LNCaP clone FGC (cell line): ENCODE data around the gene RHOG.

Experiments
- DNase-seq: peaks from one replicate; pipeline ENCODE4 v3.0.0-alpha.2; 2011; ENCODE audit warnings: low read depth
- H3K4me3 ChIP-seq: 2 replicates; pipeline ENCODE4 v1.5.1; 2011; ENCODE audit warnings: mild to moderate bottlenecking, low read depth, low read length, control low read depth
- TF ChIP-seq, protein P1 (sequence below): IDR thresholded peaks from 2 replicates; pipeline ENCODE4 v1.5.1; 2012; ENCODE audit warnings: mild to moderate bottlenecking; ENCODE audit not compliant: control insufficient read depth, insufficient read depth; ENCODE audit errors: extremely low read depth

RHOG gene

DNA sequence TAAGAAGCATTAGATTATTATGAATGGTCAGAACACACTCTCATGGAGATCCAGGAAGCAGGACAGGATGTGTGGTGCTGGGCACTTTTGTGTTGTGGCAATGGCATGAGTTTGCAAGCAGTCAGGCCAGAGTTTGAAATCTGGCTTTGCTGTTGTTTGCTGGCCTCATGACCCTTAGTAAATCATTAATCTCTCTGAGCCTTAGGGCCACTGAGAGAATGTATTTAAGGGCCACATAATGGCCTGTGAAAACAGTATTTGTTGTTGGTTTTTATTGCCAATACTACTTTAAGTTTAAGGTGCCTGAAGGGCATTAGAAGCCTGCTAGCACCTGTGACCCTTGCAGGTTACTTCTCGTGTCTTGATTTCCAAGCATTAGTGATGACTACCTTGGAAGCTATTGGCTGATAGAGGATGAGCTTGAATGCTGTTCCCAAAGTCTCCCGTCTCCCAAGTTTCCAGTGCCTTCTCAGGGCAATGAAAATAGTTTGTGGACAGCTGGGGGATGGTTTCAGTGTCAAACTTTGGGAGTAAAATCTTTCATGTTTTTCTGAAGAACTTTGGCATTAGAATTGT lies 39.3 kb upstream of the RHOG start:
- TF ChIP-seq, protein P1, sequence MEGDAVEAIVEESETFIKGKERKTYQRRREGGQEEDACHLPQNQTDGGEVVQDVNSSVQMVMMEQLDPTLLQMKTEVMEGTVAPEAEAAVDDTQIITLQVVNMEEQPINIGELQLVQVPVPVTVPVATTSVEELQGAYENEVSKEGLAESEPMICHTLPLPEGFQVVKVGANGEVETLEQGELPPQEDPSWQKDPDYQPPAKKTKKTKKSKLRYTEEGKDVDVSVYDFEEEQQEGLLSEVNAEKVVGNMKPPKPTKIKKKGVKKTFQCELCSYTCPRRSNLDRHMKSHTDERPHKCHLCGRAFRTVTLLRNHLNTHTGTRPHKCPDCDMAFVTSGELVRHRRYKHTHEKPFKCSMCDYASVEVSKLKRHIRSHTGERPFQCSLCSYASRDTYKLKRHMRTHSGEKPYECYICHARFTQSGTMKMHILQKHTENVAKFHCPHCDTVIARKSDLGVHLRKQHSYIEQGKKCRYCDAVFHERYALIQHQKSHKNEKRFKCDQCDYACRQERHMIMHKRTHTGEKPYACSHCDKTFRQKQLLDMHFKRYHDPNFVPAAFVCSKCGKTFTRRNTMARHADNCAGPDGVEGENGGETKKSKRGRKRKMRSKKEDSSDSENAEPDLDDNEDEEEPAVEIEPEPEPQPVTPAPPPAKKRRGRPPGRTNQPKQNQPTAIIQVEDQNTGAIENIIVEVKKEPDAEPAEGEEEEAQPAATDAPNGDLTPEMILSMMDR: no peak
- H3K4me3 ChIP-seq: no peak overlapping the region
- DNase-seq: peak; percentile 79

DNA sequence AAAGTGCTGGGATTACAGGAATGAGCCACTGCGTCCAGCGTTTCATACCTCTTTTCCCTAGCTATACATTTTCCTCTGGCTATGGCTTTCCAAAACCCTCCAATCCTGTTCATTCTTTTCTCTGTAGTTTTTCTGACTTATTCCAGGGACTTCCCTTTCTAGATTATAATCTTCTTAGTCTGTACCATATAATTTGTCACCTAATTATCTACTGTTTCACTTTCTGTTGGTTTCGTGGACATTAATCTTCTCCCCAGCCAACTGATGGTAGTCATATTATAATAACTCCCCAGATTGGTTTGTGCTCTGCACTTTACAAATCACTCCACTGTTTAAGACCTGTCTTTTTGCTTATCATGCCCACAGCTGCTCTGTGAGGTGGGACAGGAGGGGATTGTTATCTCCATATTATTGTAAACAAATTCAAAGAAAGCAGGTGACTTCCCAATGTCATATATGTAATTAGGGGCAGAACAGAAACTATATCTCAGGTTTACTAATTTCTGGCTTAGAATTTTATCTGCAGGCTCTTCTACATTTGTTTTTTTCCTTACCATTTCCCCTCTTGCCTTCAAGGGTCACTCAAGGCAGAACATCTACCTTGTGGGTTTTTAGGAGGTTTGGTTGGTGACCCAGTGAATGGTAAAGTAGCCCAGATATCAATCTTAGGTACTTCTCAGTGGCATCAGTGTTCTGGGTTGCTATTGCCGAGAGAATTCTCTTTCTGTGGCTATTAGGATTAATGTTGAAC lies 38.6 kb upstream of the RHOG start:
- H3K4me3 ChIP-seq: no peak overlapping the region
- TF ChIP-seq, protein P1: no peak
- no peak for DNase-seq

DNA sequence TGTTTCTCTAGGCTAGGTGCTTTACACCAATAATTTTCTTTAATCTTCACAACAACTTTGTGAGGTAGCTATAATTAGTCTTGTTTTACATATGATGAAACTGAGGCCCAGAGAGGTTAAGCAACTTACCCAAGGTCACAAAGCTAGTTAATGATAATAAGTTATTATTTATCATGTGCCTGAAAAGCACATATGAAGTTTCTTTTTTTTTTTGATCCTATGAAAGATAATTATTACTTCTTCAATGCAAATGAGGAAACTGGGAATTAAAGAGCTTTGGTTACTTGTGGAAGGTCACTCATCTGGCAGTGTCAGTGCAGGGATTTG lies 37.5 kb upstream of the RHOG start:
- TF ChIP-seq, protein P1: no peak
- no peak for DNase-seq

DNA sequence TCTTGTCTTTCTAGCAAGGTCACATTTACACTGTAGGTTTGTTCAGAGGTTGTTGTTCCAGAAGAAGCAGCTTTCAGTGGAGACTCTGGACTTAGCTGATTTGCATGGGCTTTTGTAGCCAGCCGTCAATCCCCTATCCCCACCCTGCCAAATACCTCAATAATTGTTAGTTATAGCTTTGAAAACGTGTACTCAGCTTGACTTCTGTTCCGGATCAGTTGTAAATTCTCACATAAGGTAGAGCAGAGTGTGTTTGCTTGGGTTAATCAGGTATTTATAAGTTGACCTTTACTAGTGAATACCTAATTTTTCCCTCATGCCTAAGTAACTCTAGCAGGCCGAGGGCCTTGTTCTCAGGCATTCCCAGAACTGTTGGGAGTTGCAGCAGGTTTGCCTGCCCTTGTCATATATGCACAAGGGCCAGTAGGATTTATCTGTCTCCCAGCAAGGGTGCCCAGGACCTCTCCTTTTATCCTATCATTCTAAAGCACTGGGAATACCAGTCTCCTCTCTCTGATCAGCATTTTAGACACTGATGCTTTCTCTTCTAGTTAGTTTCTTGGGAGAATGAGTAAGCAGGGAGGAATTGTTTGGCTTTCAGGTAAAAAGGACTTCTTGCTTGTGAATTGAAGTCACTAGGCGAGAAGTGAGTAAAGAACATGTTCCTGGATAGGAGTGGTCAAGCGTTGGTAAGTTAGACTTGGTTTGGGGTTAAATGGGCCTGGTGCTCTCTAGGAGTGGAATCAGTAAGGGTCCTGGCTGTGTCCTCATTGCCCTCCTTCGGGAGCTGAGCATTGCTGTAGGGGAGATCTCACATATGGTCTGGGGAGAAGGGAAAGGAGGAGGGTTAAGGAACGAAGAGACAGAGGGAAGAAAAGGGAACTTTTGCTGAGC lies 36.9 kb upstream of the RHOG start:
- H3K4me3 ChIP-seq: no peak overlapping the region
- DNase-seq: no peak

More for the DNA sequence above, 37.5 kb upstream of the RHOG start:
- no peak overlapping the region for H3K4me3 ChIP-seq

DNA sequence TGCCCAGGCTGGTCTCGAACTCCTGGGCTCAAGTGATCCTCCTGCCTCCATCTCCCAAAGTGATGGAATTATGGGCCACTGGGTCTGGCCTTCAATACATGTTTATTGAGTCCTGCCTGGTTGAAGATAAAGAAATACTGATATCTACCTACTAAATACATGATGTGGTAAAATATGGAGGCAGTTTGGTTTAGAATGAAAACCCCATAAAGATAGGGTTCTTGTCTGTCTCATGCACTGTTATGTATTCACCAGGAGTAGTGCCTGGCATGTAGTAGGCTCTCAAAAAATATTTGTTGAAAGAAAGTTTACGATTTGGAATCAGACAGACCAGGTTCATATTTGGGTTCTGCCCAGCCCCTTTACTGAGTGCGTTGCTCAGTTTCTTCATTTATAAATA lies 35.9 kb upstream of the RHOG start:
- TF ChIP-seq, protein P1: no peak
- H3K4me3 ChIP-seq: no peak overlapping the region
- DNase-seq: no peak

More for the DNA sequence above, 36.9 kb upstream of the RHOG start:
- TF ChIP-seq, protein P1: no peak

DNA sequence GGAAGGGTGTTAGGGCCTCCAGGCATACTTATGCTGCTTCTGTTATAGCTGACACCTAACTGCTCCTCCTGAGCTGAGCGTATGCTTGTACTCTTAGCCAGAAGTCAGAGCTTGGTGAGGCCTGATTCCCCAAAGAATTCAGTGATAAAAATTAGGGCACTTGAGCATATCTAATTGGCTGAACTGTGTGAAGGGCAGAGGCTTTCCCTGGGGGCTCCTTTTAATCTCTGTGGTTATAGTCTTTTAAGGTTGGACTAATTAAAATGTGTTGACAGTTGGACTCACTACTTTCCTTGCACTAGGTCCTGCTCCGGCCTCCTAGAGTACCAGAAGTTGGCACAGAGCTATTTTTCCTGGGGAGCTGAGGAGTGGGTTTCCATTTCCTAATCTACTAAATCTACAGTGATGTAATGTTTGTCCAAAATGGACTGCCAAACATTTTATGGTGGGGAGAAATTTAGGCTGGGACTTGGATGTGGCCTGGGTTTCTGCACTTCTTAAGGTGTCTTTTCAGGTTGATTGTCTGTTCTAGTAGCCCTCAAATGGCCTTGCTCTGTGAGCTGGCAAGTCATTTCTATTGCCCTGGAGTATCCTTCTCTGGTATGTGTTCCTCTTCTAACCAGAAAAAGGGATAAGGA lies 33.1 kb upstream of the RHOG start:
- H3K4me3 ChIP-seq: no peak overlapping the region
- TF ChIP-seq, protein P1: no peak
- DNase-seq: no peak
